Pons (tissue), 1 donor: ENCODE results near the gene C2CD2.
"Not testable (repeated sequence)": the region's sequence is repeated elsewhere in the genome, so short reads cannot be mapped to it uniquely, and the experiment has no call there.

ENCODE experiments used
- DNase-seq: peaks from one replicate; pipeline ENCODE4 v3.0.0-alpha.2; 2016; ENCODE audit warnings: low spot score

Gene C2CD2

GRCh38 chr21:41974752-41975053 is 20.9 kb upstream of the C2CD2 start:
- DNase-seq, result no peak

GRCh38 chr21:41973861-41974751 is 20.3 kb upstream of the C2CD2 start:
- no peak for DNase-seq

GRCh38 chr21:41973427-41973831 is 19.6 kb upstream of the C2CD2 start:
- DNase-seq, result no peak

- no peak for DNase-seq
Observed at GRCh38 chr21:41972511-41973205, 18.8 kb upstream of the C2CD2 start.

- DNase-seq, result no peak
Observed at GRCh38 chr21:41971891-41972290, 18.1 kb upstream of the C2CD2 start.

GRCh38 chr21:41970751-41971653 is 17.2 kb upstream of the C2CD2 start:
- no peak for DNase-seq

GRCh38 chr21:41970106-41970391 is 16.2 kb upstream of the C2CD2 start:
- DNase-seq, result no peak

GRCh38 chr21:41967708-41968107 is 13.9 kb upstream of the C2CD2 start:
- no peak for DNase-seq

GRCh38 chr21:41966872-41967621 is 13.2 kb upstream of the C2CD2 start:
- no peak for DNase-seq

- DNase-seq, result no peak
Observed at GRCh38 chr21:41966041-41966833, 12.4 kb upstream of the C2CD2 start.

- no peak for DNase-seq
Observed at GRCh38 chr21:41965461-41966013, 11.7 kb upstream of the C2CD2 start.

GRCh38 chr21:41965045-41965444 is 11.2 kb upstream of the C2CD2 start:
- no peak for DNase-seq

- DNase-seq, result no peak
Observed at GRCh38 chr21:41964171-41964570, 10.4 kb upstream of the C2CD2 start.

- no peak for DNase-seq
Observed at GRCh38 chr21:41962425-41962966, 8.7 kb upstream of the C2CD2 start.

GRCh38 chr21:41961753-41962152 is 7.9 kb upstream of the C2CD2 start:
- DNase-seq, result no peak

GRCh38 chr21:41961282-41961701 is 7.5 kb upstream of the C2CD2 start:
- no peak for DNase-seq

- DNase-seq, result no peak
Observed at GRCh38 chr21:41960386-41960785, 6.6 kb upstream of the C2CD2 start.

GRCh38 chr21:41959697-41960096 is 5.9 kb upstream of the C2CD2 start:
- not testable (repeated sequence) for DNase-seq

- DNase-seq, result no peak
Observed at GRCh38 chr21:41958886-41959563, 5.2 kb upstream of the C2CD2 start.
